ENCODE measurements around the gene SPACA6.
"Not testable (repeated sequence)": the region's sequence is repeated elsewhere in the genome, so short reads cannot be mapped to it uniquely, and the experiment has no call there.

DNA sequence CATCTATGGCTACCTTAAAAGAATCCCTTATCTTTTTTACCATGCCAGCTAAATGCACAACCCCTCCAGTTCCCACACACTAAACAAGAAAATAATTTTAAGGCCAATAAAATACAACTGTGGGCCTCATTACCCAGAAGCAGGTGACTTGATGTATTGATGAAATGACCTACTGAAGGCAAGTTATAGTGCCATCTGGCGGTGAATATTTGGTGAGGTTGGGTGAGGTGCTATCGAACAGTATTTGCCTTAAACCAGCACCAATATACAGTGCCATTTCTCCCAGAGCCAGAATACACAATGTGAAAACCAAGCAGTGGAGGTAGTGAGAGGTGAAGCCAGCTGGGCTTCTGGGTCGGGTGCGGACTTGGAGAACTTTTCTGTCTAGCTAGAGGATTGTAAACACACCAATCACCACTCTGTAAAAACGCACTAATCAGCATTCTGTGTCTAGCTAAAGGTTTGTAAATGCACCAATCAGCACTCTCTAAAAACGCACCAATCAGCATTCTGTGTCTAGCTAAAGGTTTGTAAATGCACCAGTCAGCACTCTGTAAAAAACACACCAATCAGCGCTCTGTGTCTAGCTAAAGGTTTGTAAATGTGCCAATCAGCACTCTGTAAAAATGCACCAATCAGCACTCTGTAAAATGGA is 17.1 kb upstream of the SPACA6 start:
- TF ChIP-seq, protein P1, sequence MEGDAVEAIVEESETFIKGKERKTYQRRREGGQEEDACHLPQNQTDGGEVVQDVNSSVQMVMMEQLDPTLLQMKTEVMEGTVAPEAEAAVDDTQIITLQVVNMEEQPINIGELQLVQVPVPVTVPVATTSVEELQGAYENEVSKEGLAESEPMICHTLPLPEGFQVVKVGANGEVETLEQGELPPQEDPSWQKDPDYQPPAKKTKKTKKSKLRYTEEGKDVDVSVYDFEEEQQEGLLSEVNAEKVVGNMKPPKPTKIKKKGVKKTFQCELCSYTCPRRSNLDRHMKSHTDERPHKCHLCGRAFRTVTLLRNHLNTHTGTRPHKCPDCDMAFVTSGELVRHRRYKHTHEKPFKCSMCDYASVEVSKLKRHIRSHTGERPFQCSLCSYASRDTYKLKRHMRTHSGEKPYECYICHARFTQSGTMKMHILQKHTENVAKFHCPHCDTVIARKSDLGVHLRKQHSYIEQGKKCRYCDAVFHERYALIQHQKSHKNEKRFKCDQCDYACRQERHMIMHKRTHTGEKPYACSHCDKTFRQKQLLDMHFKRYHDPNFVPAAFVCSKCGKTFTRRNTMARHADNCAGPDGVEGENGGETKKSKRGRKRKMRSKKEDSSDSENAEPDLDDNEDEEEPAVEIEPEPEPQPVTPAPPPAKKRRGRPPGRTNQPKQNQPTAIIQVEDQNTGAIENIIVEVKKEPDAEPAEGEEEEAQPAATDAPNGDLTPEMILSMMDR (IDR thresholded peaks at IDR 0.05) = peak in 2 of 3 experiments; percentile 29 to 56
- TF ChIP-seq POLR2A (IDR thresholded peaks at IDR 0.05; ENCODE audit: low read depth) = not testable (repeated sequence)

Measured in esophagus muscularis mucosa (tissue), 3 donors.